ENCODE data around the gene PTP4A2.
"Not testable (repeated sequence)": the region's sequence is repeated elsewhere in the genome, so short reads cannot be mapped to it uniquely, and the experiment has no call there.

Gene PTP4A2

GRCh38 chr1:31923901-31924535 is 14.2 kb downstream of the PTP4A2 start:
- DNase-seq = no peak

GRCh38 chr1:31920956-31921355 is 17.2 kb downstream of the PTP4A2 start:
- no peak for DNase-seq

- no peak for DNase-seq
These were observed 18.6 kb downstream of the PTP4A2 start for GRCh38 chr1:31919591-31919990.

DNA sequence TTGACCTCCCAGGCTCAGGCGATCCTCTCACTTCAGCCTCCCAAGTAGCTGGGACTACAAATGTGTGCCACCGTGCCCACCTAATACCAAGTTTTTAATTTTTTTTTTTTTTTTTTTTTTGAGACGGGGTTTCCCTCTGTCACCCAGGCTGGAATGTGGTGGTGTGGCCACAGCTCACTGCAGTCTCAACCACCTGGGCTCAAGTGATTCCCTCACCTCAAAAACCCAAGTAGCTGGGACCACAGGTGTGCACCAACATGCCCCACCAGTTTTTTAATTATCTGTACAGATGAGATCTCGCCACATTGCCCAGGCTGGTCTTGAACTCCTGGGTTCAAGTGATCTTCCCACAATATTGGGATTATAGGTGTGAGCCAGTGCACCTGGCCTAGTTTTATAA is 22.7 kb downstream of the PTP4A2 start:
- DNase-seq = no peak

DNA sequence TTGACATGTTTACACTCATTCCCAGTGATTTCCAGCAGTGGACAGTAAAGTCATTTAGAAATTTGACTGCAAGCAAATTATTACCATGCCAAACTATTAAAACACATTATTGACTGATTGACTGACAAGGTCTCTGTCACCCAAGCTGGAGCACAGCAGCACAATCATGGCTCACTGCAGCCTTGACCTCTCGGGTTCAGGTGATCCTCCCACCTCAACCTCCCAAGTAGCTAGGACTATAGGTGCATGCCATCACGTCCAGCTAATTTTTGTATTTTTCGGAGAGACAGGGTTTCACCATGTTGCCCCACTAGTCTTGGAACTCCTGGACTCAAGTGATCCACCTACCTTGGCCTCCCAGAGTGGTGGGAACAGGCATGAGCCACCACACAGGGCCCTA is 24.2 kb downstream of the PTP4A2 start:
- no peak for DNase-seq

GRCh38 chr1:31912839-31913239 is 25.3 kb downstream of the PTP4A2 start:
- no peak for DNase-seq

GRCh38 chr1:31911994-31912780 is 26.0 kb downstream of the PTP4A2 start:
- no peak for DNase-seq

- no peak for DNase-seq
These were observed 27.2 kb downstream of the PTP4A2 start for GRCh38 chr1:31910933-31911332.

GRCh38 chr1:31909691-31910090 is 28.5 kb downstream of the PTP4A2 start:
- no peak for DNase-seq

DNA sequence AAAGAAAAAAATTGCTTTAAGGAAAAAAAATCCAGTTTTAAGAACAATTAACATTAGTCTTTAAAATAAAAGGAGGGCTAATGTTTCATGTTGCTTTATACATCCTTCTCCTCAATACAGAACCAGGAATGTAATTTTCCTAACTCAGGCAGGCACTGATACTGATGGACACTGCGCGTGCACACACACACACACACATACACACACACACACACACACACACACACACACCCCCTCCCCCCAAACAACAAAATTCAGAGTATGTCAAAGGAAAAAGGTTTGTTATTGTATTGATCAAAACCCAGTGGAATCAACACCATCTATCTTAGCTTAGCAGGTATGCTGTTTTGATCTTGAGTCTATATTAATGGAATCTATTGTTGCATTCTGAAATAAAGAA is 31.6 kb downstream of the PTP4A2 start:
- DNase-seq = no peak

DNA sequence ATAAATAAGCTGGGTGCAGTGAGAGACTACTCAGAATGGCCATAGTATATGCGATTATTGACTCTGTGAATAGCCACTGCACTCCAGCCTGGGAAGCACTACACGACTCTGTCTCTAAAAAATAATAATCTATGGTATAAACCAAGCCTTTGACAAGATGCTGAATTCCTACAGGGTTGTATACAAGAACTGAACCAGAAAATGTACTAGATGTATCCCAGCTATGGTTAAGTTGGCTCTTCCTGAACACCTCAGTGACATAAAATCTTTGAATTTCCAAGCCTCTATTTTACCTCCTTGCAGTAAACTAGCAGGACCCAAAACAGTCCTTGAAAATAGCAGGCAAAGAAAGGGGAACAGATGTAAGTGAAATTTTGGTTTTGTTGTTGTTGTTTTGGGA is 32.5 kb downstream of the PTP4A2 start:
- no peak for DNase-seq

DNA sequence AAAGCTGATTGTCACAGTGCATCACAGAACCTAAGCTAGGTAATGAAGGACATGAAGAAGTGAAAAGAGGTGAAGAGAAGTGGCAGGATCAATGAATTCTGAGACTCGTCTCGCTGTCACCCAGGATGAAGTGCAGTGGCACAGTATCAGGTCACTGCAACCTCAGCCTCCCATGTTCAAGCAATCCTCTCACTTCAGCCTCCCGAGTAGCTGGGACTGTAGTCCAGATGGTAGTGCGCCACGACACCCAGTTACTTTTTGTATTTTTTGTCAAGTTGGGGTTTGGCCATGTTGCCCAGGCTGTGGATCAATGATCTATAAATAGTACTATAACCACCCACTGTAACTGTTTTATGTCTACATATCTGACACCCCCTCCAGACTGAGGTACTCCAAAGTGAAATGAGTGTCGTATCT is 33.1 kb downstream of the PTP4A2 start:
- no peak for DNase-seq

GRCh38 chr1:31904339-31905092 is 33.7 kb downstream of the PTP4A2 start:
- DNase-seq = peak in 1 of 2 donors; percentile 43

DNA sequence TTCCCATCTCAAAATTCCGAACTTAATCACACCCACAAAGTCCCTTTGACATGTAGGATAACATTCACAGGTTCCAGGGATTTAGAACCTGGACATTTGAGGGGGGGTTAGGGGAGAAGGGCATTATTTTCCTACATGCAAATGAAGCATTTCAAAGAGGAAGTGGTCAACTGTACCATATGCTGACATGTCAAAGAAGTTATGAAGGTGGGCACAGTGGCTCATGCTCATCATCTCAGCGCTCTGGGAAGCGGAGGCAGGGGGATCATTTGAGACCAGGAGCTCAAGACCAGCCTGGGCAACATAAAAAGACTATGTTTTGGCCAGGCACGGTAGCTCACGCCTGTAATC is 35.7 kb downstream of the PTP4A2 start:
- no peak for DNase-seq

GRCh38 chr1:31901838-31902509 is 36.2 kb downstream of the PTP4A2 start:
- no peak for DNase-seq

- no peak for DNase-seq
These were observed 37.4 kb downstream of the PTP4A2 start for GRCh38 chr1:31900790-31901189.

GRCh38 chr1:31897526-31898100 is 40.6 kb downstream of the PTP4A2 start:
- no peak for DNase-seq

- not testable (repeated sequence) for DNase-seq
These were observed 42.5 kb downstream of the PTP4A2 start for GRCh38 chr1:31895474-31896198.

- DNase-seq = no peak
These were observed 46.9 kb downstream of the PTP4A2 start for GRCh38 chr1:31891280-31891679.

- no peak for DNase-seq
These were observed 49.9 kb downstream of the PTP4A2 start for GRCh38 chr1:31888291-31888690.

DNA sequence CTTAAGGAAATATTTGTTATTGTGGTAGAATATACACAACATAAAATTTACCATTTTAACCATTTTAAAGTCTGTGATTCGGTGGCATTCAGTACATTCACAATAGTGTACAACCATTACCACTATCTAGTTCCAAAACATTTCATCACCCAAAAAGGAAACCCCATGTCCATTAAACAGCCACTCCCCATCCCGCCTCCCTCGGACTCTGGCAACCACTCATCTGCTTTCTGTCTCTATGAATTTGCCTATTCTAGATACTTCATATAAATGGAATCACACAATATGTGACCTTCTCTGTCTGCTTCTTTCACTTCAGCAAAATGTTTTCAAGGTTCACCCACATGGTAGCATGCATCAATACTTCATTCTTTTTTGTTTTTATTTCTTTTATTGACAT is 51.3 kb downstream of the PTP4A2 start:
- DNase-seq = no peak

DNA sequence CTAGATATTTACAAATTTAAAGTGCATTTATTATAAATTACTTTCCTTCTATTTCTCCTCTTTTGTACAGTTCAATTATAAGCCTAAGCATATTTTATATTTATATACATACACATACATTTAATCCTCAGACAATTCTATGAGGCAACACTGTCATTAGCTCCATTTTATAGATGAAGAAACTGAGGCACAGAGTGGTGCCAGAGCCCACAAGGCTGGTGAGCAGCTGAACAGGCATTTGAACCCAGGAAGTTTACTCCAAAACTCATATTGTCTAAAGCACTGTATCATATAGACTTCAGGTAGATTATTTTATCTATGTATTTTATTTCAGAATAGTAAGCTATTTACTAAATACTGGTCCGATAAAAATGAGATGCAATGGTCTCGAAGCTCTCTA is 52.3 kb downstream of the PTP4A2 start:
- DNase-seq = no peak

Measured in CD4-positive, alpha-beta T cell treated with Interleukin-1 beta for 1 hour (primary cell).